Measurements from ENCODE around the gene CPT1A.
"Not testable (repeated sequence)": the region's sequence is repeated elsewhere in the genome, so short reads cannot be mapped to it uniquely, and the experiment has no call there.

The CPT1A gene

GRCh38 chr11:68841718-68842426, at the start of gene CPT1A:
Gene CPT1A, minus strand, starts transcription at chr11:68841916. Its CDS starts 26,442 bp downstream, at chr11:68815474.
- peak; percentile 70 for DNase-seq

- DNase-seq, result no peak
These were observed 48.9 kb upstream of the CPT1A start for GRCh38 chr11:68890490-68891231.

- DNase-seq, result no peak
These were observed 48.3 kb upstream of the CPT1A start for GRCh38 chr11:68889948-68890446.

GRCh38 chr11:68884827-68885226, 43.1 kb upstream of the CPT1A start:
- DNase-seq, result not testable (repeated sequence)

GRCh38 chr11:68882391-68882790, 40.7 kb upstream of the CPT1A start:
- no peak for DNase-seq

- no peak for DNase-seq
These were observed 39.6 kb upstream of the CPT1A start for GRCh38 chr11:68881320-68881719.

- no peak for DNase-seq
These were observed 39.1 kb upstream of the CPT1A start for GRCh38 chr11:68880851-68881250.

- DNase-seq, result no peak
These were observed 36.3 kb upstream of the CPT1A start for GRCh38 chr11:68878022-68878421.

- DNase-seq, result no peak
These were observed 30.7 kb upstream of the CPT1A start for GRCh38 chr11:68872216-68873003.

- no peak for DNase-seq
These were observed 28.8 kb upstream of the CPT1A start for GRCh38 chr11:68870470-68870869.

GRCh38 chr11:68868221-68868835, 26.6 kb upstream of the CPT1A start:
- DNase-seq, result no peak

- no peak for DNase-seq
These were observed 25.4 kb upstream of the CPT1A start for GRCh38 chr11:68867066-68867465.

- no peak for DNase-seq
These were observed 23.5 kb upstream of the CPT1A start for GRCh38 chr11:68865241-68865640.

- no peak for DNase-seq
These were observed 22.0 kb upstream of the CPT1A start for GRCh38 chr11:68863553-68864265.

GRCh38 chr11:68862421-68862820, 20.7 kb upstream of the CPT1A start:
- DNase-seq, result no peak

- no peak for DNase-seq
These were observed 17.4 kb upstream of the CPT1A start for GRCh38 chr11:68859123-68859522.

- DNase-seq, result no peak
These were observed 15.4 kb upstream of the CPT1A start for GRCh38 chr11:68857037-68857586.

GRCh38 chr11:68856425-68857030, 14.8 kb upstream of the CPT1A start:
- not testable (repeated sequence) for DNase-seq

- peak; percentile 4 for DNase-seq
These were observed 13.7 kb upstream of the CPT1A start for GRCh38 chr11:68855205-68855981.

GRCh38 chr11:68854273-68854958, 12.7 kb upstream of the CPT1A start:
- DNase-seq, result no peak

Data from stimulated activated naive CD4-positive, alpha-beta T cell treated with Interleukin-2 at 50 U/mL for 16 hours (primary cell).